HUES48 (cell line): ENCODE measurements around the gene EXOC2.
A peak's percentile ranks its signal among the peaks of the same experiment; 100 is the strongest.

Experiments used
- H3K27ac ChIP-seq: one replicate; pipeline ENCODE4 v1.7.0; 2013; ENCODE audit warnings: low read depth, low read length, inconsistent platforms
- H3K27me3 ChIP-seq: 2 replicates; pipeline ENCODE4 v1.6.1; 2013; ENCODE audit warnings: mild to moderate bottlenecking, low read length; ENCODE audit not compliant: control insufficient read depth, insufficient read depth
- H3K36me3 ChIP-seq: 2 replicates; pipeline ENCODE4 v1.6.1; 2013; ENCODE audit warnings: low read length; ENCODE audit not compliant: control insufficient read depth, insufficient read depth
- H3K4me1 ChIP-seq: 2 replicates; pipeline ENCODE4 v1.6.1; 2013; ENCODE audit warnings: mild to moderate bottlenecking, low read length; ENCODE audit not compliant: control insufficient read depth, insufficient read depth
- H3K4me3 ChIP-seq: 2 replicates; pipeline ENCODE4 v1.5.1; 2013; ENCODE audit warnings: mild to moderate bottlenecking, low read depth, low read length
- H3K9ac ChIP-seq: 2 replicates; pipeline ENCODE4 v1.6.1; 2013; ENCODE audit warnings: mild to moderate bottlenecking, low read depth, low read length, moderate library complexity
- H3K9me3 ChIP-seq: 2 replicates; pipeline ENCODE4 v1.6.1; 2013; ENCODE audit warnings: low read length; ENCODE audit not compliant: control insufficient read depth, insufficient read depth

EXOC2 gene

GRCh38 chr6:624979-625378 lies 68.0 kb downstream of the EXOC2 start:
- Histone ChIP-seq H3K4me3 (no peak overlapping the region), H3K4me1 (peaks cover 30% of the 10 kb centered on the region), H3K27ac (peak overlapping the region; percentile 8), H3K9me3 (no peaks in the 10 kb centered on the region), H3K27me3 (no peaks in the 10 kb centered on the region), H3K36me3 (peaks cover 28% of the 10 kb centered on the region; the same call in 1 of the 2 replicates), H3K9ac (no peak overlapping the region)

GRCh38 chr6:622462-622861 lies 70.5 kb downstream of the EXOC2 start:
- Histone ChIP-seq H3K4me3 (no peak overlapping the region), H3K36me3 (peaks cover 33% of the 10 kb centered on the region), H3K4me1 (peaks cover 28% of the 10 kb centered on the region), H3K27me3 (no peaks in the 10 kb centered on the region), H3K9ac (no peak overlapping the region), H3K9me3 (no peaks in the 10 kb centered on the region), H3K27ac (no peak overlapping the region)

- H3K4me1 ChIP-seq: peaks cover 23% of the 10 kb centered on the region
- no peak overlapping the region for H3K9ac ChIP-seq
- H3K4me3 ChIP-seq: no peak overlapping the region
- H3K36me3 ChIP-seq: peaks cover 38% of the 10 kb centered on the region
- H3K27ac ChIP-seq: no peak overlapping the region
- H3K9me3 ChIP-seq: no peaks in the 10 kb centered on the region
- H3K27me3 ChIP-seq: no peaks in the 10 kb centered on the region
Observed at GRCh38 chr6:621931-622330, 71.0 kb downstream of the EXOC2 start.

GRCh38 chr6:620950-621349 lies 72.0 kb downstream of the EXOC2 start:
- Histone ChIP-seq H3K36me3 (peaks cover 40% of the 10 kb centered on the region), H3K27ac (no peak overlapping the region), H3K4me3 (no peak overlapping the region), H3K9me3 (no peaks in the 10 kb centered on the region), H3K9ac (no peak overlapping the region), H3K4me1 (peaks cover 16% of the 10 kb centered on the region), H3K27me3 (no peaks in the 10 kb centered on the region)

GRCh38 chr6:620166-620565 lies 72.8 kb downstream of the EXOC2 start:
- H3K9ac ChIP-seq: no peak overlapping the region
- H3K4me1 ChIP-seq: peaks cover 9% of the 10 kb centered on the region
- peaks cover 47% of the 10 kb centered on the region for H3K36me3 ChIP-seq
- no peak overlapping the region for H3K4me3 ChIP-seq
- H3K27ac ChIP-seq: no peak overlapping the region
- H3K9me3 ChIP-seq: no peaks in the 10 kb centered on the region
- H3K27me3 ChIP-seq: no peaks in the 10 kb centered on the region

GRCh38 chr6:617456-618100 lies 75.4 kb downstream of the EXOC2 start:
- H3K4me3 ChIP-seq: no peak overlapping the region
- no peak overlapping the region for H3K9ac ChIP-seq
- H3K36me3 ChIP-seq: peaks cover 60% of the 10 kb centered on the region

GRCh38 chr6:613981-614380 lies 79.0 kb downstream of the EXOC2 start:
- no peak overlapping the region for H3K27ac ChIP-seq
- no peak overlapping the region for H3K4me3 ChIP-seq
- peaks cover 58% of the 10 kb centered on the region for H3K36me3 ChIP-seq
- no peak overlapping the region for H3K9ac ChIP-seq
- no peaks in the 10 kb centered on the region for H3K27me3 ChIP-seq
- H3K9me3 ChIP-seq: no peaks in the 10 kb centered on the region
- no peaks in the 10 kb centered on the region for H3K4me1 ChIP-seq

More at GRCh38 chr6:617456-618100, 75.4 kb downstream of the EXOC2 start:
- Histone ChIP-seq H3K27ac (no peak overlapping the region), H3K27me3 (no peaks in the 10 kb centered on the region), H3K4me1 (no peaks in the 10 kb centered on the region), H3K9me3 (no peaks in the 10 kb centered on the region)

GRCh38 chr6:611928-612327 lies 81.0 kb downstream of the EXOC2 start:
- H3K4me3 ChIP-seq: no peak overlapping the region

GRCh38 chr6:610882-611281 lies 82.1 kb downstream of the EXOC2 start:
- H3K9me3 ChIP-seq: no peaks in the 10 kb centered on the region
- H3K9ac ChIP-seq: no peak overlapping the region
- H3K36me3 ChIP-seq: peaks cover 64% of the 10 kb centered on the region
- no peak overlapping the region for H3K4me3 ChIP-seq
- no peaks in the 10 kb centered on the region for H3K27me3 ChIP-seq
- no peak overlapping the region for H3K27ac ChIP-seq
- no peaks in the 10 kb centered on the region for H3K4me1 ChIP-seq

More at GRCh38 chr6:611928-612327, 81.0 kb downstream of the EXOC2 start:
- no peak overlapping the region for H3K27ac ChIP-seq
- H3K9me3 ChIP-seq: no peaks in the 10 kb centered on the region
- no peaks in the 10 kb centered on the region for H3K4me1 ChIP-seq
- peaks cover 58% of the 10 kb centered on the region for H3K36me3 ChIP-seq
- no peak overlapping the region for H3K9ac ChIP-seq
- H3K27me3 ChIP-seq: no peaks in the 10 kb centered on the region

- no peaks in the 10 kb centered on the region for H3K9me3 ChIP-seq
- peaks cover 55% of the 10 kb centered on the region for H3K36me3 ChIP-seq
- H3K4me3 ChIP-seq: no peak overlapping the region
- H3K9ac ChIP-seq: no peak overlapping the region
- no peak overlapping the region for H3K27ac ChIP-seq
- H3K27me3 ChIP-seq: no peaks in the 10 kb centered on the region
- no peaks in the 10 kb centered on the region for H3K4me1 ChIP-seq
Observed at GRCh38 chr6:609905-610304, 83.0 kb downstream of the EXOC2 start.

- H3K4me1 ChIP-seq: no peaks in the 10 kb centered on the region
- H3K27ac ChIP-seq: no peak overlapping the region
- no peaks in the 10 kb centered on the region for H3K27me3 ChIP-seq
- peaks cover 42% of the 10 kb centered on the region for H3K36me3 ChIP-seq
- no peak overlapping the region for H3K4me3 ChIP-seq
- H3K9me3 ChIP-seq: no peaks in the 10 kb centered on the region
- H3K9ac ChIP-seq: no peak overlapping the region
Observed at GRCh38 chr6:606829-607379, 86.0 kb downstream of the EXOC2 start.
